Suppressor macrophage treated with lipopolysaccharide for 1 hour (primary cell): Measurements from ENCODE around the gene CSF2.
"Not testable (repeated sequence)": the region's sequence is repeated elsewhere in the genome, so short reads cannot be mapped to it uniquely, and the experiment has no call there.

Experiments
- DNase-seq, 3 donors: peaks; one replicate each; pipeline ENCODE4 v3.0.0-alpha.2; 2020 to 2022

Gene CSF2

GRCh38 chr5:132114150-132115121 is 40.8 kb downstream of the CSF2 start:
- DNase-seq = peak; percentile 36 to 60 (median 59)

- no peak for DNase-seq
Observed at GRCh38 chr5:132115375-132115774, 41.8 kb downstream of the CSF2 start.

GRCh38 chr5:132116072-132116471 is 42.5 kb downstream of the CSF2 start:
- DNase-seq = no peak

GRCh38 chr5:132116909-132117489 is 43.4 kb downstream of the CSF2 start:
- DNase-seq = not testable (repeated sequence)

- DNase-seq = not testable (repeated sequence)
Observed at GRCh38 chr5:132120717-132121116, 47.1 kb downstream of the CSF2 start.

GRCh38 chr5:132122971-132123370 is 49.4 kb downstream of the CSF2 start:
- DNase-seq = not testable (repeated sequence)

GRCh38 chr5:132123578-132123977 is 50.0 kb downstream of the CSF2 start:
- DNase-seq = not testable (repeated sequence)
